A673 (cell line): Measurements from ENCODE around the gene TEX26.

Source experiments
- CTCF ChIP-seq: fragments of 300-800, 200-600 bp; sonication (generic); conservative IDR thresholded peaks from 2 replicates; pipeline ENCODE4 v1.5.1; 2017; ENCODE audit warnings: low read depth, mild to moderate bottlenecking, antibody characterized with exemption, low read length, moderate library complexity, mixed read lengths
- EZH2 ChIP-seq: fragments of 200-600 bp; sonication (generic); IDR thresholded peaks from 2 replicates; pipeline ENCODE4 v1.6.1; 2017; ENCODE audit warnings: borderline replicate concordance, low read depth, mild to moderate bottlenecking, mixed read lengths, antibody characterized with exemption, low read length; ENCODE audit not compliant: poor library complexity, severe bottlenecking

- no peak for TF ChIP-seq CTCF
- no peak for TF ChIP-seq EZH2
These were observed 12.1 kb upstream of the TEX26 start for GRCh38 chr13:30920162-30920909.
